H7 (cell line): ENCODE results near the gene ZNF398. TPM values are rescaled to one million over a fixed set of nuclear protein-coding genes. Genes with fewer than 3 reads are reported as not detected.
"Not testable (repeated sequence)": the region's sequence is repeated elsewhere in the genome, so short reads cannot be mapped to it uniquely, and the experiment has no call there.

ENCODE experiments used
- DNase-seq: peaks from one replicate; pipeline ENCODE4 v3.0.0; 2012
- H3K27me3 ChIP-seq: 2 replicates; pipeline ENCODE4 v1.6.0; 2011; ENCODE audit warnings: mild to moderate bottlenecking, low read length; ENCODE audit not compliant: control insufficient read depth, insufficient read depth
- H3K36me3 ChIP-seq: replicated peaks from 2 replicates; pipeline ENCODE4 v1.5.1; 2011; ENCODE audit warnings: low read length; ENCODE audit not compliant: control insufficient read depth, insufficient read depth
- H3K4me3 ChIP-seq: 2 replicates; pipeline ENCODE4 v1.5.1; 2011; ENCODE audit warnings: low read depth, mild to moderate bottlenecking, control low read depth, low read length, moderate library complexity; ENCODE audit not compliant: insufficient read depth
- total RNA-seq: library from RNA; depleted of rRNA; stranded (reverse); fragments of >200 nt; shearing (Covaris generic); gene quantifications from 2 replicates; pipeline ENCODE4 v1.2.3, GENCODE V29; 2014

ZNF398 gene
- total RNA-seq, 1 experiment from 2014 or later, result 43.0 TPM

- no peak for DNase-seq
- H3K27me3 ChIP-seq, result no peaks in the 10 kb centered on the region
- no peak overlapping the region for H3K4me3 ChIP-seq
- no peaks in the 10 kb centered on the region for H3K36me3 ChIP-seq
These were observed 11.1 kb upstream of the ZNF398 start for GRCh38 chr7:149136118-149136517.

DNA sequence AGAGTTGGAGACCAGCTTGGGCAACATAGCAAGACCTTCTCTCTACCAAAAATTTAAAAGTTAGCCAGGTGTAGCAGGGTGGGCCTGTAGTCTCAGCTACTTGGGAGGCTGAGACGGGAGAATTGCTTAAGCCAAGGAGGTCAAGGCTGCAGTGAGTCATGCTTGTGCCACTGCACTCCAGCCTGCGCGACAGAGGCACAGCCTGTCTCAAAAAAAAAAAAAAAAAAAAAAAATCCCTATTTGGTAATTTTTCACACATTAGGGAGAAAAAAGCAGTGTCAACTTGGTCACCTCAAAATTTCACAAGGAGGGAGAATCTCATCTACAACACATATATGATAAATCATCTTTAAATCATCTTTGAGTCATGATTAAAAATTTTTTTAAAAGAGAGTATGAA lies 6.4 kb upstream of the ZNF398 start:
- Histone ChIP-seq H3K27me3 (no peaks in the 10 kb centered on the region), H3K36me3 (no peaks in the 10 kb centered on the region), H3K4me3 (no peak overlapping the region)
- DNase-seq, result no peak

DNA sequence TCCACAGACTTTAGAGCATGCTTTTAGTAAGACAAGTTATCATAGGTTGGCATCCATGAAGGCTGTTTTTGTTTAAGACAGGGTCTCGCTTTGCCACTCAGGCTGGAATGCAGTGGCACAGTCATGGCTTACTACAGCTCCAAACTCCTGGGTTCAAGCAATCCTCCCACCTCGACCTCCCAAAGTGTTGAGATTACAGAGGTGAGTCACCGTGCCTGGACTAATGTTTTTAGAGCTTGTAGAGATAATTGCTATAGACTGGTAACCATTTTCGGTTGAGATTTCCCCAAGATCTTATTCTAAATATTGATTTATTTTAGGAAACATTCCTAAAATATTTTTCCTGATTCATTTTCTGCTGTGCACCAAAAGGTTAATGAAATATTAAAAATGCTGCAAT lies 5.4 kb upstream of the ZNF398 start:
- no peaks in the 10 kb centered on the region for H3K36me3 ChIP-seq
- no peak overlapping the region for H3K4me3 ChIP-seq
- DNase-seq, result no peak
- H3K27me3 ChIP-seq, result no peaks in the 10 kb centered on the region

DNA sequence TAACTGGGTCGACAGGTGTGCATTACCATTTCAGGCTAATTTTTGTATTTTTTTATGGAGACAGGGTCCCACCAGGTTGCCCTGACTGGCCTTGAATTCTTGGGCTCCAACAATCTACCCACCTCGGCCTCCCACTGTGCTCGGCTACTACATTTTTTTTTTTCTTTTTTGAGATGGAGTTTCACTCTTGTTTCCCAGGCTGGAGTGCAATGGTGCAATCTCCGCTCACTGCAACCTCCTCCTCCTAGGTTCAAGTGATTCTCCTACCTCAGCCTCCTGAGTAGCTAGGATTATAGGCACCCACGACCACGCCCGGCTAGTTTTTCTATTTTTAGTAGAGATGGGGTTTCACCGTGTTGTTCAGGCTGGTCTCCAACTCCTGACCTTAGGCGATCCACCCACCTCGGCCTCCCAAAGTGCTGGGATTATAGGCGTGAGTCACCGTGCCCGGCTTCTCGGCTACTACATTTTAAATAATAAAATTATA lies 2.8 kb upstream of the ZNF398 start:
- DNase-seq, result peak; percentile 22

GRCh38 chr7:149145031-149145845 lies 2.0 kb upstream of the ZNF398 start:
- Histone ChIP-seq H3K4me3 (no peak overlapping the region), H3K36me3 (no peaks in the 10 kb centered on the region), H3K27me3 (no peaks in the 10 kb centered on the region)
- DNase-seq, result peak; percentile 71

More for the DNA sequence above, 2.8 kb upstream of the ZNF398 start:
- not testable (repeated sequence) for H3K36me3 ChIP-seq, H3K4me3 ChIP-seq, H3K27me3 ChIP-seq

GRCh38 chr7:149147752-149148653 lies 750 bp downstream of the ZNF398 start:
- DNase-seq, result peak; percentile 79
- H3K4me3 ChIP-seq, result peak overlapping the region; percentile 97

GRCh38 chr7:149150981-149151380 lies 3.7 kb downstream of the ZNF398 start:
- DNase-seq, result peak; percentile 21
- no peak overlapping the region for H3K4me3 ChIP-seq
- peaks cover 23% of the 10 kb centered on the region for H3K36me3 ChIP-seq
- H3K27me3 ChIP-seq, result no peaks in the 10 kb centered on the region

More at GRCh38 chr7:149147752-149148653, 750 bp downstream of the ZNF398 start:
- no peaks in the 10 kb centered on the region for H3K27me3 ChIP-seq
- peaks cover 4% of the 10 kb centered on the region for H3K36me3 ChIP-seq

DNA sequence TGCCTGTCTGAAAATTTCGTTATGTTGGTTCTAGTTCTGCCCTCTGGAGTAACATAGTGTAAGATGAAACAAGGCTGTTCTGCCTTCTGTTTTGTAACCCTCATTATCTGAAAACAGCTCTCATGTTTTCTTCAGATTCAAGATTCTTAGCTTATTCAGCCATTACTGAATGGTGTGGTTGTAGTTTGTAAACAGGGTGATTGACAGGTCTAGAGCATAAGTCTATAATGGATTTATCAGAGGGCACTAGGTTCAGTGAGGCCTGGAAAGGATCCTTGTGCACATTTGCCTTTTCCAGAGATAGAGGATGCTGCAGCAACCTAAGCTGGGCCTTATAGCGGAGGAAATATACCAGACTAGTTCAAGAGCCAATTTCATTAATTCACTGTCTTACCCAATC lies 6.1 kb downstream of the ZNF398 start:
- no peak for DNase-seq
- Histone ChIP-seq H3K36me3 (peaks cover 31% of the 10 kb centered on the region), H3K4me3 (no peak overlapping the region), H3K27me3 (no peaks in the 10 kb centered on the region)

DNA sequence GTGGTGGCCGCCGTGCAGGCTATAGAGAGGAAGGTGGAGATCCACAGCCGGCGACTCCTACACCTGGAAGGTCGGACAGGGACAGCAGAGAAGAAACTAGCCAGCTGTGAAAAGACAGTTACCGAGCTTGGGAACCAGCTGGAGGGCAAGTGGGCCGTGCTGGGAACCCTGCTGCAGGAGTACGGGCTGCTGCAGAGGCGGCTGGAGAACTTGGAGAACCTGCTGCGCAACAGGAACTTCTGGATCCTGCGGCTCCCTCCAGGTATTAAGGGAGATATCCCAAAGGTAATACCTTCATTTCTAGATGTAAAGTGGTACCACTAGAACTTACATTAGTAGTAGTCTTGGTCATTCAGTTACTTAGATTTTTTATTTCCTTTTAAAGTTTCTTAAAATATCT lies 6.8 kb downstream of the ZNF398 start:
- Histone ChIP-seq H3K27me3 (no peaks in the 10 kb centered on the region), H3K36me3 (peaks cover 31% of the 10 kb centered on the region), H3K4me3 (no peak overlapping the region)
- no peak for DNase-seq

- Histone ChIP-seq H3K4me3 (no peak overlapping the region), H3K36me3 (peaks cover 35% of the 10 kb centered on the region), H3K27me3 (no peaks in the 10 kb centered on the region)
- DNase-seq, result no peak
These were observed 9.6 kb downstream of the ZNF398 start for GRCh38 chr7:149156898-149157297.

DNA sequence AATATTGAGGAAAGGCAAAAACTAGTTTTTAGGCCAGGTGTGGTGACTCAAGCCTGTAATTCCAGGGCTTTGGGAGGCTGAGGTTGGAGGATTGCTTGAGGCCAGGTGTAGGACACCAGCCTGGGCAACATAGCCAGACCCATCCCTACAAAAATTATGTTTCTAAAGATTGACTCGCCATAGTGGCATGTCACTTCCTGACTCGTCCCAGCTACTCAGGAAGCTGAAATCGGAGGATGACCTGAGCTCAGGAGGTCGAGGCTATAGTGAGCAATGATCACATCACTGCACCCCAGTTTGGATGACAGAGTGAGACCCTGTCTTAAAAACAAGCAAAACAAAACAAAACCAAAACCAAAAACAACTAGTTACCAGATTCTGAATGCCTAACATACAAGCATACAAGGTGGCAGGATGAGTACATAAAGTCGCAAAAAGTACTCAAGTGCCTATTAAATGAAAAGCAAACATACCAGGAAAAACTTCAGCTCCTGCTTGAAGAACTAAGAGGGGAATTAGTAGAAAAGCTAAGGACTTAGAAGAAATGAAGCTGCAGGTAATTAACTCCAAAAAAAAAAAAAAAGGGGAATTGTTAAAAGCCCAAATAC lies 14.1 kb downstream of the ZNF398 start:
- no peak for DNase-seq
- Histone ChIP-seq H3K27me3 (no peaks in the 10 kb centered on the region), H3K36me3 (peaks cover 38% of the 10 kb centered on the region), H3K4me3 (no peak overlapping the region)

GRCh38 chr7:149166142-149166541 lies 18.9 kb downstream of the ZNF398 start:
- DNase-seq, result no peak
- H3K36me3 ChIP-seq, result peaks cover 52% of the 10 kb centered on the region
- no peak overlapping the region for H3K4me3 ChIP-seq
- H3K27me3 ChIP-seq, result no peaks in the 10 kb centered on the region

DNA sequence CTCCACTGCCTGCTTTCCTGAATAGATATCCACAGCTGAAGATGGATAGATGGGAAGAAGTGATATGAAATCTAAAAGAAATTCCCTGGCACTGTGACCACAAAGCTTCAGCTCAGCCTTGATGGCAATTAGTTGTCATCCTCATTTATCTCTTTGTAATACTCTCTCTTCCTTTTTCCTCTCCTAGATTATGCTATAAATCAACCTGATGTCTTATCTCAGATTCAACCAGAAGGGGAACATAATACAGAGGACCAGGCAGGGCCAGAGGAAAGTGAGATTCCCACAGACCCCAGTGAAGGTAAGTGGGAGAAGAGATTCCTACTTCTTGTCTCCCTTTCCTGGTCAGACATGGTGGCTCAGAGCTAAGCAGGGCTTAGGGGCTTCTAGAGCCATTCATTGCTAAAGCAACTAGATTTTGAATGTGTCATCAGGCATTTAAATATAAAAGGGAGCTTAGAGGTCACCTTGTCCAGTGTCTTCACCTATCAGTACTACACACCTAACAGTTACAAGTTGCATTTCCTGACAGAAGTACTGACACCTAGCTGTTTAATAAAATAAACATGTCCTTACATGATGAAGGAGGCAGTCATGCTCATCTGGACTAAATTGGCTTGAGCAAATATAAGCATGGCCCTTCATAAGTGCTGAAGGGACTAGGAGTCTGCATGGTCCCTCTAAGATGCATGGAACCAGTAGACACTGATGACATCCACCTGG lies 19.5 kb downstream of the ZNF398 start:
- Histone ChIP-seq H3K36me3 (peaks cover 50% of the 10 kb centered on the region), H3K4me3 (no peak overlapping the region), H3K27me3 (no peaks in the 10 kb centered on the region)
- no peak for DNase-seq
